HepG2 (cell line): Measurements from ENCODE around the gene CDC42BPG. TPM values are rescaled to one million over a fixed set of nuclear protein-coding genes. Genes with fewer than 3 reads are reported as not detected.

Source experiments
- BRD4 ChIP-seq: sonication (generic); formaldehyde crosslinking; IDR thresholded peaks from 2 replicates; pipeline ENCODE4 v1.4.0; 2020; ENCODE audit warnings: missing genetic modification reagents
- CENPX ChIP-seq: sonication (generic); formaldehyde crosslinking; IDR thresholded peaks from 2 replicates; pipeline ENCODE4 v1.9.0; 2021; ENCODE audit warnings: mild to moderate bottlenecking, missing genetic modification reagents, moderate library complexity
- ELF1 ChIP-seq: sonication (generic); formaldehyde crosslinking; IDR thresholded peaks from 2 replicates; pipeline ENCODE4 v1.4.0; 2020; ENCODE audit warnings: missing genetic modification reagents
- KAT7 ChIP-seq: IDR thresholded peaks from 2 replicates; pipeline ENCODE4 v1.6.1; 2018; ENCODE audit warnings: borderline replicate concordance, missing compliant biosample characterization
- KLF11 ChIP-seq: IDR thresholded peaks from 2 replicates; pipeline ENCODE4 v1.6.1; 2016; ENCODE audit warnings: missing compliant biosample characterization
- MEF2D ChIP-seq: sonication (generic); formaldehyde crosslinking; IDR thresholded peaks from 2 replicates; pipeline ENCODE4 v1.5.1; 2020; ENCODE audit warnings: mild to moderate bottlenecking, missing genetic modification reagents
- PHF21A ChIP-seq: sonication (generic); formaldehyde crosslinking; IDR thresholded peaks from 2 replicates; pipeline ENCODE4 v1.5.0; 2020; ENCODE audit warnings: mild to moderate bottlenecking, missing genetic modification reagents
- RXRA ChIP-seq: sonication (generic); formaldehyde crosslinking; IDR thresholded peaks from 2 replicates; pipeline ENCODE4 v1.5.1; 2020; ENCODE audit warnings: missing genetic modification reagents
- ZFP41 ChIP-seq: sonication (generic); formaldehyde crosslinking; IDR thresholded peaks from 2 replicates; pipeline ENCODE4 v1.4.0; 2020; ENCODE audit warnings: mild to moderate bottlenecking, missing genetic modification reagents, borderline replicate concordance
- ZNF343 ChIP-seq: sonication (generic); formaldehyde crosslinking; IDR thresholded peaks from 2 replicates; pipeline ENCODE4 v1.4.0; 2020; ENCODE audit warnings: mild to moderate bottlenecking, missing genetic modification reagents
- ZSCAN30 ChIP-seq: sonication (generic); formaldehyde crosslinking; IDR thresholded peaks from 2 replicates; pipeline ENCODE4 v1.5.0; 2020; ENCODE audit warnings: mild to moderate bottlenecking, missing genetic modification reagents
- polyA plus RNA-seq, 8 experiments: library from polyadenylated mRNA; depleted of rRNA in 3 of 8; stranded (reverse) in 7 of 8; unstranded in 1 of 8; fragments of >200 nt; fragmentation: Illumina TruSeq in 4 of 8; extraction: Trizol in 4 of 8; gene quantifications; 2 replicates each; pipeline versions ENCODE4 v1.2.1 to v1.2.3, GENCODE V29; 2011 to 2016; ENCODE audit warnings: low read depth in 4 of 8, missing spikeins in 1 of 8, mixed read lengths in 1 of 8; ENCODE audit not compliant: insufficient read depth in 1 of 8
- total RNA-seq, 5 experiments: library from RNA; depleted of rRNA; stranded (reverse); fragments of >200 nt; fragmentation: Illumina TruSeq; extraction: Trizol; gene quantifications; 2 replicates each; pipeline ENCODE4 v1.2.3, GENCODE V29; 2016; ENCODE audit warnings: low read depth in 1 of 5
- TF ChIP-seq, protein P1 (sequence below): sonication (generic); formaldehyde crosslinking; IDR thresholded peaks from 2 replicates; pipeline ENCODE4 v1.4.0; 2020; ENCODE audit warnings: mild to moderate bottlenecking, missing genetic modification reagents
- TF ChIP-seq, protein P2 (sequence below): sonication (generic); formaldehyde crosslinking; IDR thresholded peaks from 2 replicates; pipeline ENCODE4 v1.5.1; 2020; ENCODE audit warnings: mild to moderate bottlenecking, missing genetic modification reagents, moderate library complexity
- TF ChIP-seq, protein P3 (sequence below): sonication (generic); formaldehyde crosslinking; IDR thresholded peaks from 2 replicates; pipeline ENCODE4 v1.4.0; 2020; ENCODE audit warnings: missing genetic modification reagents, borderline replicate concordance
- TF ChIP-seq, protein P4 (sequence below): sonication (generic); formaldehyde crosslinking; IDR thresholded peaks from 2 replicates; pipeline ENCODE4 v1.4.0; 2020; ENCODE audit warnings: missing genetic modification reagents

The CDC42BPG gene
- total and polyA plus RNA-seq, 2 of the 13 experiments (the other 11 are each of a cell fraction or from before 2014, with no cell fraction given) = 0.55 to 1.4 TPM

DNA sequence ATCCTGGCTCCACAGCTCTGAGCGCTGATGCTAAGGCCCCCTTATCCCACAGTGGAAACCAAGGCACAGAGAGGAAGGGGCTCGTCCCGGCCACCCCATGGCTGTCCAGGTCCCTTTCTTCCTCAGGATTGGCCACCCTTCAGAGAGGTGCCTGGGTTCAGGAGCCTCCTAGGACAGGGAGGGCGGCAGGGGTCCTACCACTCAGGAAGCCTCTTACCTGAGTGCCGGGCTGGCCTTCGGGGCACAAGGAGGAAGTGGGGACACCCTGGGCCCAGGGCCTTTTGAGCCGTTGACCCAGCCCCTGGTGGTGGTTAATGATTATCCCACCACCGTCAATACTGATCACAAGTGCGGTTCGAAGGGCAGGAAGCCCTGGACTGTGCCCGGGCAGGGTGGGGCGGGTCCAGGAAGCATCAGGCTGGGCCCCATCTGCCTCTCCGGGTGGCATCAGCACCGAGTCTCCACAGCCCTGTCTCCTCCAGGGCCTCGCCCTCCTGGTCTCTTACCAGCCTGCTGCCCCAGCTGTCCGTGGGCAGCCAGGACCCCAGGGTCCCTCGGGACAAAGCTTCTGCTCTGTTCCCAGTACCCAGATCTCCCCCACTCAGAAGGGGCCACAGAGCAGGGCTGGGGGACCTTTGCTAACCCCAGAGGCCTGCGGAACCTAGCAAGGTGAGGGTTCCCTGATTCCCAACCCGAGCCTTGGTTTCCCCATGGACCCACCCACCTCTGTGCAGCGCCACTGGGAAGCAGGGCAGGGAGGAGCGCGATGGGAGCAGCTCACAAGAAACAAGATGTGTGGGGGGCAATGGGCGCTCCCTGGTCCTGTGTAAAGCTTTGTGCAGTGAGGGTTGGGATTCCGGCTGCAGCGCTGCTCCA lies 49.0 kb upstream of the CDC42BPG start (continued):
- TF ChIP-seq, protein P1, sequence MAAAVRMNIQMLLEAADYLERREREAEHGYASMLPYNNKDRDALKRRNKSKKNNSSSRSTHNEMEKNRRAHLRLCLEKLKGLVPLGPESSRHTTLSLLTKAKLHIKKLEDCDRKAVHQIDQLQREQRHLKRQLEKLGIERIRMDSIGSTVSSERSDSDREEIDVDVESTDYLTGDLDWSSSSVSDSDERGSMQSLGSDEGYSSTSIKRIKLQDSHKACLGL (CRISPR knock-in tag) = no peak; the same call in 1 of the 2 replicates
- TF ChIP-seq, protein P2, sequence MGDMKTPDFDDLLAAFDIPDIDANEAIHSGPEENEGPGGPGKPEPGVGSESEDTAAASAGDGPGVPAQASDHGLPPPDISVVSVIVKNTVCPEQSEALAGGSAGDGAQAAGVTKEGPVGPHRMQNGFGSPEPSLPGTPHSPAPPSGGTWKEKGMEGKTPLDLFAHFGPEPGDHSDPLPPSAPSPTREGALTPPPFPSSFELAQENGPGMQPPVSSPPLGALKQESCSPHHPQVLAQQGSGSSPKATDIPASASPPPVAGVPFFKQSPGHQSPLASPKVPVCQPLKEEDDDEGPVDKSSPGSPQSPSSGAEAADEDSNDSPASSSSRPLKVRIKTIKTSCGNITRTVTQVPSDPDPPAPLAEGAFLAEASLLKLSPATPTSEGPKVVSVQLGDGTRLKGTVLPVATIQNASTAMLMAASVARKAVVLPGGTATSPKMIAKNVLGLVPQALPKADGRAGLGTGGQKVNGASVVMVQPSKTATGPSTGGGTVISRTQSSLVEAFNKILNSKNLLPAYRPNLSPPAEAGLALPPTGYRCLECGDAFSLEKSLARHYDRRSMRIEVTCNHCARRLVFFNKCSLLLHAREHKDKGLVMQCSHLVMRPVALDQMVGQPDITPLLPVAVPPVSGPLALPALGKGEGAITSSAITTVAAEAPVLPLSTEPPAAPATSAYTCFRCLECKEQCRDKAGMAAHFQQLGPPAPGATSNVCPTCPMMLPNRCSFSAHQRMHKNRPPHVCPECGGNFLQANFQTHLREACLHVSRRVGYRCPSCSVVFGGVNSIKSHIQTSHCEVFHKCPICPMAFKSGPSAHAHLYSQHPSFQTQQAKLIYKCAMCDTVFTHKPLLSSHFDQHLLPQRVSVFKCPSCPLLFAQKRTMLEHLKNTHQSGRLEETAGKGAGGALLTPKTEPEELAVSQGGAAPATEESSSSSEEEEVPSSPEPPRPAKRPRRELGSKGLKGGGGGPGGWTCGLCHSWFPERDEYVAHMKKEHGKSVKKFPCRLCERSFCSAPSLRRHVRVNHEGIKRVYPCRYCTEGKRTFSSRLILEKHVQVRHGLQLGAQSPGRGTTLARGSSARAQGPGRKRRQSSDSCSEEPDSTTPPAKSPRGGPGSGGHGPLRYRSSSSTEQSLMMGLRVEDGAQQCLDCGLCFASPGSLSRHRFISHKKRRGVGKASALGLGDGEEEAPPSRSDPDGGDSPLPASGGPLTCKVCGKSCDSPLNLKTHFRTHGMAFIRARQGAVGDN = peak; percentile 70
- 0 out of 2 replicates have a peak, but pooled peaks have one; percentile 47 for TF ChIP-seq ZSCAN30 (CRISPR knock-in tag)
- TF ChIP-seq KLF11 (CRISPR knock-in tag) = peak; percentile 54; the same call in 1 of the 2 replicates
- TF ChIP-seq KAT7 = 0 out of 2 replicates have a peak, but pooled peaks have one; percentile 28
- no peak for TF ChIP-seq PHF21A (CRISPR knock-in tag)
- peak; percentile 91 for TF ChIP-seq ELF1 (CRISPR knock-in tag)
- no peak for TF ChIP-seq CENPX (CRISPR knock-in tag)
- peak; percentile 14; the same call in 1 of the 2 replicates for TF ChIP-seq BRD4 (CRISPR knock-in tag)
- TF ChIP-seq ZFP41 (CRISPR knock-in tag) = no peak
- TF ChIP-seq RXRA = peak; percentile 80
- TF ChIP-seq MEF2D (CRISPR knock-in tag) = peak; percentile 78; the same call in 1 of the 2 replicates
- TF ChIP-seq, protein P3, sequence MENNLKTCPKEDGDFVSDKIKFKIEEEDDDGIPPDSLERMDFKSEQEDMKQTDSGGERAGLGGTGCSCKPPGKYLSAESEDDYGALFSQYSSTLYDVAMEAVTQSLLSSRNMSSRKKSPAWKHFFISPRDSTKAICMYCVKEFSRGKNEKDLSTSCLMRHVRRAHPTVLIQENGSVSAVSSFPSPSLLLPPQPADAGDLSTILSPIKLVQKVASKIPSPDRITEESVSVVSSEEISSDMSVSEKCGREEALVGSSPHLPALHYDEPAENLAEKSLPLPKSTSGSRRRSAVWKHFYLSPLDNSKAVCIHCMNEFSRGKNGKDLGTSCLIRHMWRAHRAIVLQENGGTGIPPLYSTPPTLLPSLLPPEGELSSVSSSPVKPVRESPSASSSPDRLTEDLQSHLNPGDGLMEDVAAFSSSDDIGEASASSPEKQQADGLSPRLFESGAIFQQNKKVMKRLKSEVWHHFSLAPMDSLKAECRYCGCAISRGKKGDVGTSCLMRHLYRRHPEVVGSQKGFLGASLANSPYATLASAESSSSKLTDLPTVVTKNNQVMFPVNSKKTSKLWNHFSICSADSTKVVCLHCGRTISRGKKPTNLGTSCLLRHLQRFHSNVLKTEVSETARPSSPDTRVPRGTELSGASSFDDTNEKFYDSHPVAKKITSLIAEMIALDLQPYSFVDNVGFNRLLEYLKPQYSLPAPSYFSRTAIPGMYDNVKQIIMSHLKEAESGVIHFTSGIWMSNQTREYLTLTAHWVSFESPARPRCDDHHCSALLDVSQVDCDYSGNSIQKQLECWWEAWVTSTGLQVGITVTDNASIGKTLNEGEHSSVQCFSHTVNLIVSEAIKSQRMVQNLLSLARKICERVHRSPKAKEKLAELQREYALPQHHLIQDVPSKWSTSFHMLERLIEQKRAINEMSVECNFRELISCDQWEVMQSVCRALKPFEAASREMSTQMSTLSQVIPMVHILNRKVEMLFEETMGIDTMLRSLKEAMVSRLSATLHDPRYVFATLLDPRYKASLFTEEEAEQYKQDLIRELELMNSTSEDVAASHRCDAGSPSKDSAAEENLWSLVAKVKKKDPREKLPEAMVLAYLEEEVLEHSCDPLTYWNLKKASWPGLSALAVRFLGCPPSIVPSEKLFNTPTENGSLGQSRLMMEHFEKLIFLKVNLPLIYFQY (CRISPR knock-in tag) = peak; percentile 75
- TF ChIP-seq, protein P4, sequence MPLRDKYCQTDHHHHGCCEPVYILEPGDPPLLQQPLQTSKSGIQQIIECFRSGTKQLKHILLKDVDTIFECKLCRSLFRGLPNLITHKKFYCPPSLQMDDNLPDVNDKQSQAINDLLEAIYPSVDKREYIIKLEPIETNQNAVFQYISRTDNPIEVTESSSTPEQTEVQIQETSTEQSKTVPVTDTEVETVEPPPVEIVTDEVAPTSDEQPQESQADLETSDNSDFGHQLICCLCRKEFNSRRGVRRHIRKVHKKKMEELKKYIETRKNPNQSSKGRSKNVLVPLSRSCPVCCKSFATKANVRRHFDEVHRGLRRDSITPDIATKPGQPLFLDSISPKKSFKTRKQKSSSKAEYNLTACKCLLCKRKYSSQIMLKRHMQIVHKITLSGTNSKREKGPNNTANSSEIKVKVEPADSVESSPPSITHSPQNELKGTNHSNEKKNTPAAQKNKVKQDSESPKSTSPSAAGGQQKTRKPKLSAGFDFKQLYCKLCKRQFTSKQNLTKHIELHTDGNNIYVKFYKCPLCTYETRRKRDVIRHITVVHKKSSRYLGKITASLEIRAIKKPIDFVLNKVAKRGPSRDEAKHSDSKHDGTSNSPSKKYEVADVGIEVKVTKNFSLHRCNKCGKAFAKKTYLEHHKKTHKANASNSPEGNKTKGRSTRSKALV = peak; percentile 65; the same call in 1 of the 2 replicates
- TF ChIP-seq ZNF343 (CRISPR knock-in tag) = peak; percentile 91; the same call in 1 of the 2 replicates
